Pons (tissue), 1 donor: ENCODE measurements around the gene COPS3.

ENCODE experiments used
- DNase-seq: peaks from one replicate; pipeline ENCODE4 v3.0.0-alpha.2; 2016; ENCODE audit warnings: low spot score

COPS3 gene

DNA sequence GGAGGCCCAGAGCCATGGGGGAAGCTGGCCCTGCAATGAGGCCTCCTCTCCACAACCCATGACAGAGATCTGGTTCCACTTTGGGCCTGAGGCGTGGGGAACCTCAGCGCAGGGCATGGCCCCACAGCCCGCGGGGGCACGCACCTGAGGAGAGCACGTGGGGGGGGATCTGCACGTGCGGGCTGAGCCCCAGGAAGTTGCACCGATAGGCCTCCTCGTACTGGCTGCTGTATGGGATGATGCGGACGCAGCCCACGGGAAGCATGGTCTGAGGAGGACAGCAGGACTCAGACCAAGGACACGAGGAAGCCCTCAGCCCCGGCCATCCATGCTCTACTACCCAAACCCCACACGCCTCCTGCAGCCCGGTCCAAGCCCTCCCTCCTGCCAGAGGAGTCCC, 64.8 kb downstream of the COPS3 start:
- no peak for DNase-seq

DNA sequence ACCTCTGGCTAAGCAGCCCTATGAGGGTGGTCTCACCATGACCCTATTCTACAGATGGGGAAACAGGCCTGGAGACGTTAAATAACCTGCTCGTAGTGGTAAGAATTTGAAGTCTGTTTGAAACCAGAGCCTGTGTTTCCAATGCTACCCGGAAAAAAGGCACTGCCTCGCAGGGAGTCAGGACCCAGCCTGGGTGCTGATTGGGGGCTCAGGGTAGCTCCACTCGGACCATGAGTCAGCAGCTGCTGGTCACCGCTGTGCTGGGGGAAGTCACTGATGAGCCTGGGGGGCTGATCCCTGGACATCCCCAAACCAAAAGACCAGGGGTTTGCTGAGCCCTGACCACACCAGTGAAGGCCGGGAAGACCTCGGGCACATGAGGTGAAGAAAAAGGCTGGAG, 65.5 kb downstream of the COPS3 start:
- DNase-seq: no peak

DNA sequence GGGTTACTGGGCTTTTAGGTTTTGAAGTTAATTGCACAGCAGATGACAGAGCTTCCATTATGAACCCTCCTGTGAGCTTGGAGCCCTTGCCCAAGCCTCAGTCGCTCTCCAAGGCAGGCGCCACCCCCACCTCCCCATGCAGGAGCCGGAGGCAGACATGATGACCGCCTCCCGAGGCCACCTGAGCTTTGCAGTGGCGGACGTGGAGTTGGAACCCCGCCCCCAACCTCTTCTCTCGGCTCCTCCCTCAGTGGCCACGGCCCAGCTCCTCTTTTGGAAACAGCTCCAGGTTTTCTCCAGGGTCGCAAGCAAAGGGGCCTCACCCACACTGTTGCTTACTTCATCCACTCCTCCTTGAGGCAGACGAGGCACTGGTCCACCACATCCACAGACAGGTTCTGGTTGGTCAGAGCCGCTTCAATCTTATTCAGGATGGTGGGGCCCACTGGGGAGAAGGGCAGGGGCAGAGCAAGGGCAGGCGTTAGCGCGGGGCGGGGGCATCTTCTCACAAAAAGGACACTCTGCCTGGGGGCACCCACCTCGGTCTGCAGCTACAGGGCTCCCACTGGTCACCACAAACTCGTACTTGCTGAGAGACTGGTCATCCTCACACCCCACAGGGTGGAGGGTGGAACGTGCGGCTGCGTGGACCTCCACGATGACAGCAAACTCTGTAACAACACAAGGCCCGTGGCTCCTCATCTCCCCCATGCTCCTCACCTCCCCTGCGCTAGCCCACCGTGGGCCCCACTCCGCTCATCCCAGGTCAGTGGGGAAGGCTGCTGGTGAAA, 66.2 kb downstream of the COPS3 start:
- DNase-seq: no peak

DNA sequence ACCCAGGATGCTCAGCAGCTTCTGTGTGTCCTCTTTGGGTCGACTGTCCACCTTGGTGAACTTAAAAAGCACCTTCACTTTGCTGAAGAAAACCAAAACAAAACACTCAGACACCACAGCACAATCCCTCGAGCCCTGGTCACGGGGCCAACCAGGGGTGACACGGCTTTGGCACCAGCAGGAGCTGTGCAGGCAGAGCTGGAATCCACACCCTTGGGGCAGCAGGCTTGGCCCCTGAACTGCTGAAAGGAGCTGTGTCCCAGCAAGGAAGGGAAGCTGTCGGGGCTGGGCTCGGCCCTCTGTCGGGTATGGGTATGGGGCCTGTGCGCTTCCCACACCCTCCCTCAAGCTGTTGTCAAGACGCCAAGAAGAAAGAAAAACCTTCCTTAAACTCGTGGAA, 67.3 kb downstream of the COPS3 start:
- no peak for DNase-seq

DNA sequence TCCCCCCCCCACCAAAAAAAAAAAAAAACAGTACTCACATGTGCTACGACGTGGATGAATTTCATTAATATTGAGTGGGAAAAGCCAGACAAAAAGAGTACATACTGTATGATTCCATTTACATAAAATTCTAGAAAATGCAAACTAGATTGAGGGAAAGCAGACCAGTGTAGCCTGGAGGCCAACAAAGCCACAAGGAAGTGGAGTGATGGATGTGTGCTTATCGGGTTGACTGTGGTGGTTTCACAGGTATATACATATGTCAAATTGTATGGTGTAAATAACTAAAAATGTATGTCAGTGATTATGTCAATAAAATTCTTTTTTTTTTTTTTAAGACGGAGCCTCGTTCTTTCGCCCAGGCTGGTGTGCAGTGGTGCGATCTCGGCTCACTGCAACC, 73.0 kb downstream of the COPS3 start:
- no peak for DNase-seq

DNA sequence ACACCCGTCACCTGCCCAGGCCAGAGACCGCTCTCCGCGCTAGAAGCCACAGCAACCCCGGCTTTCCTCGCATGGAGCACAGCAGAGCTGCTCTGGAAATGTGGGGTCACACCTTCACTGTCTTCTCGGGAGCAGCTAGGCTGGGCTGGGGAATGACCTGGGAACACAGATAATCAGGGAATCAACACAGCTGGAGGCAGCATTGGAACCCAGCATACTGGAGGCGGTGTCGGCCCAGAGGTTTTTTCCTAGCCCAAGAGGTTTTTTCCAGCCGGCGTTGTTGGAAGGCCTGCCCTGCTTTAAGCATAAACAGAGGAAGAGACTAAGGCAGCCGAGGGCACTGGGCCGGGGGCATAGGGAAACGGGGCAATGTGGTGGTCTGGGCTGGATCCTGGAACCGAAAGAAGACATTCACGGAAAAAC, 74.1 kb downstream of the COPS3 start:
- no peak for DNase-seq

DNA sequence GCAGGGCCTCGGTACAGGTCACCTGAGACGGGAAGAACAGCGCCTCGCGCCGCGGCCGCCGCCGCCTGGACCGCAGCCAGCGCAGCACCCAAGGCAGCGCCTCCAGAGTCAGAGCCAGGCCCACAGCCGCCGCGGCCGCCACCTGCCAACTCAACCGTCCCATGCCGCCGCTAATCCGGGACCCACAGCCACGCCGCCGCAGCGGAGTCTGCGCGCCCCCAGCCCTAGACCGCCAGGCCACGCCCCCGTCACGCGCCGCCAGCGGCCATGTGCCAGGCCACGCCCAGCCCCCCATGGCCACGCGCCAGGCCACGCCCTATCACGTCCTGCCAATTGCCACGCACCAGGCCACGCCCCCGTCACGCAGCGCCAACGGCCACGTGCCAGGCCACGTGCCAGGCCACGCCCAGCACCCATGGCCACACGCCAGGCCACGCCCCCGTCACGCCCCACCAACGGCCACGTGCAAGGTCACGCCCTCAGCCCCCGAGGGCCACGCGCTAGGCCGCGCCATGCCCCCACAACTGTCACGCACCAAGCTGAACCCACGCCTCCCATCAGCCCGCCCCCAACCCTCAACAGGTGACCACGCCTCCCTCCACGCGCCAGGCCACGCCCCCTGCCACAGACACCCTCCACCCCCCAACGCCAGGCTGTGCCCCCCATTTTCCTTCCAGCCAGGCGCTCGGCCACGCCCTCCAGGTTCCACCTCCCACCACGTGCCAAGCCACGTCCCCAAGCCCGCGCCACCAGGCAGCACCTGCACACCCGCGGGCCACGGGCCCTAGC, 74.7 kb downstream of the COPS3 start, which contains the start of gene PLD6:
PLD6 (minus strand) TSS at position 210 of the 789 bp plus-strand sequence; CDS start at position 163, 47 bp downstream.
- DNase-seq: no peak

DNA sequence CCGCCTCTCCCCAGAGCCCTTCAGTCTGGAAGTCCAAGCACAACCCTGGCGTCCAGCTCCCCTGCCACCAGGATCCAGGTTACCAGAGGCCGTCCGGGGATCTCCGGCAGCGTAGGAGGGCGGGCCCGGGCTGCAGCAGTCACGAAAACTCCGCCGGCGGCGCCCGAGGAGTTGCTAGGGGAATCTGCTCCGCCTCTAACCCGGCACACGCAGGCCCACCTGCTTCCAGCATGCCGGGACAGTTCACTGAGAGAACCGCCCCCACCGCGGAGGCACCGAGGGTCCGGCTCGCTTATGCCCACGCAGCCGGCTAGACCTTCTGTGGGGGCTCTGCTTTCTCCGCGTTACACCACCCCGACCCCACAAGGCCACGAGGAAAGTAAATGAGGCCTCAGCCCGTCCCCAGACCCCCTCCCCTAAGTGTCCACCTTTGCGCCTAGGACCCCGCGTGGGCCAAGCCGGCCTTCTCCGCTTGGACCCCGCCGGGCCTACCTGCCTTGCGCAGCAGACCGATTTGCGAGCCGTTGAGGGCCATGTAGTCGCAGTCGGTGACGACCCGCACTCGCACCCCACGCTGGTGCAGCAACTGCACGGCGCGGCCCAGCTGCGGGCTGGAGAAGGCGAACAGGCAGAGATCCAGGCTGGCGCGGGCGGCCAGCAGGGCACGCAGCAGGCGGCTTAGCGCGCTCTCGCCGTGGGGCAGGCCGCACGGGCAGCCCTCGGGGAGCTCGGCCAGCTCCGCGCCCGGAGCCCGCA, 75.5 kb downstream of the COPS3 start:
- DNase-seq: no peak

DNA sequence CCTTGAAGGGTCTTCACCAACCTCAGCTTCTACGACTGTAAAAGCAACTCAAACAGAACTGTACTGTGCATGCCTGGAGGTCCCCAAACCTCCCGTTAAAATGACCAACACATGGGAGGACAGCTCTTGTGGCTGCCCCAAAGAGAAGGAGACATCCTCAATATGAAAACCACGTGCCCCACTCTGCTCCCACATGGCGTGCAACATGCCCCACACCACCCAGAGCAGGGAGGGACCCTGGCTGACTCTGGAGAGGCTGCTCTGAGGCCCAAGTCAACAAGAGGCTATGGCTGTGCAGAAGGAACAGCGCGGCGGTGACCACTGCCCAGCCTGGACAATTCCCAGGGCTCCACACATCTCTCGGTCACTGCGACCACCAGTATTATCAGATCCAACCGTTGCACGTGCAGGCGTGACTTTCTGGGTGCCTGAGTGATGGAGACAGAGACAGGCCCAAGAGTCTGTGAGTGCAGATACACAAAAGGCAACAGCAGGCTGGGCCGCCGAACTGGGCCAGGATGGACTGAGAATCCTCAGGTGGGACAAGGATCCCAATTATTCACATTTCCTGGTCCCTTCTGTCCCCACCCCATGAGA, 76.3 kb downstream of the COPS3 start:
- no peak for DNase-seq

DNA sequence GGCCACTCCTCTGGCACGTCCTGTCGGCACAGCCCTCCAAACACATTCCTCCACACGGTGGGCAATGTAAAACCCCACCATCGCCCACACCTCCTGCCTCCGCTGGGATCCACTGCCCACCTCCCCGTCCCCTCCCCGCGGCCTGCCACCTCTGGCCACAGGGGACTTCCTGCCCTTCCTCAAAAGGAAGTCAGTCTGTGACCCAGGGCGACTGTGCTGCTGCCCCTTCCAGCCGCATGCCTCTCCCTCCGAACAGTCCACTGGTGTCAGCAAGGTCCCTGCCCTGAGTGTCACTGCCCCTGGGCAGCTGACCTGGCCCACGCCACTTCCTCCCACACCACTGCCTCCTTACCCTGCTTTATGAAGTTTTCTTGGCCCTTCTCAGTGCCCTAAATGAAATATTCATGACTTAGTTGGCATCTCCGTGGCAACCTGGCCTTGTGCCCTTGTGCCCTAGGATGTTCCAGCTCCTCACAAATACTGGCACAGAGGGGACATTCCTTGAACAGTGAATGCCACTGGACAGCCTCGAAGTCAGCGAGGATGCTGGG, 76.9 kb downstream of the COPS3 start:
- peak; percentile 83 for DNase-seq

DNA sequence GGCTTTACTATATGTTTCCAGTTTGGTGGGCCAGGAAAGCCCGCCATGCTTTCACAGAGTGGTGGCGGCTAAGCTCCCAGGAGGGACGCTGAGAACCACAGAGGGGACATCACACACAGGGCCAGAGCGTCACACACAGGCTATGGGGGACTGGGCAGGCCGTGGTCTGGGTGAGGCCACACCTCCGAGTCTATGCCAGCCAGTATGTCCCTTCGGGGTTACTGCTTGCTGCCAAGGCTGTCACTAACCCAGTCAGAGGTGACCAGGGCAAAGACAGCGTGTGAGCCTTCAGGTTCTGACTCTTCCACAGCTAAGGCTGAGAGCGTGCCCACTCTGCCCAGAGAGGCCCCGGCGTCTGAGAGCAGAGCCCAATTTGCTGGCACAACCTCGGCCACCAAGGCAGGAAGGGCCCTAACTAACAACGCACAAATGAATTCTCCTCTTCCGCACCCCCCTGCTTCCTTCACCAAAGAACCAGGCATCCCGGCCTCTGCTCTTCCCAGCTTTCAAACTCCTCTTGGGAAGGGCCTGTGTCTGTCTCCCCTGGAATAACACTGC, 77.8 kb downstream of the COPS3 start:
- no peak for DNase-seq

DNA sequence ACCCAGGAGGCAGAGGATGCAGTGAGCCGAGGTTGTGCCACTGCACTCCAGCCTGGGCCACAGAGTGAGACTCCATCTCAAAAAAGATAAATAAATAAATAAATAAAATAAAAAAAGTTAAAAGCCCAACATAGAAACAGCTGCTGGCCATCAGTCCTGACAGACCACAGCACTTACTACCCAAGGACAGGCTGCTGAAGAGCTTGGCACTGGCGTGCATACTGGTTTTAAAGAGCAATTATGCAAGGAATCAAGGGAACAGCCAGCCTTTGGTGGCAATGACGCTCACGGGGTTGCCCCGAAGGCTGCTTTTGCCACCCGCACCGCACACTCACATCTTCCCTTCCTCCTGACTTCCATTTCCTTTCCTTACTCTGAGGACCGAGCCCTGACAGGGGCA, 79.1 kb downstream of the COPS3 start:
- no peak for DNase-seq

DNA sequence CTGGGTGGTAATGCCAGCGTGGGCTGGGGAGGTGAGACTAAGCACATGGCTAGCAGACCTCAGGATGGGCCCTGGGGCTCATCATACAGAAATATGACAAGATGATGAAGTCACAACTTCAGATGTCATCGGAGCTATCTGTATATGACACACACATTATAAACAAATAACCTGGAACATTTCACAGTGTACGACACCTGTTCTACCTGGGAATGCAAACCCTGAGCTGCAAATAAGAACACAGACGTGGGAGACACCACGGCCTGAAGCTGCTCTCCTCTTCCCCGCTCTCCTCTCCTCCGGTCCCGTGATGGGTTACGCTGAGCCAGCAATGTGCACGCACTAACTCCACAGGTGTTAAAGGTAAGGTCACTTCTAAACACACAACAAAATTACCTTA, 79.8 kb downstream of the COPS3 start:
- DNase-seq: no peak

DNA sequence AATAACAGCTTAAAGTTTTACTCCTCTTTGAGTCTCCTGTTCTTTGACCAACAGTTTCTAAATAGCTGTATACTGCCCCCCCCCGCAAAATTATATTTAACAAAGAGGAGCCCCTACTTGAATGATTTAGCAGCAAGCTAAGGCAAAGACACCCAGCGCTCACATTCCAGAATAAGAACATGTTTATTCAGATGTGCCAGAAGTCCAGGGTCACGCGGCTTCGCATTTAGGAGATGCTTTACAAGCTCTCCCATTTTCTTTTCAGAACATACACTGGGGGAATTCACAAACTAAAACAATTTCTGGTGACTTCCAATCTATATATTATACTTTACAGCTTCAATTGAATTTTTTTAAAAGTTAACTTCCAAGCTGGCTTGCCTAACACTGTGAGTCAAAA, 80.2 kb downstream of the COPS3 start:
- DNase-seq: no peak

DNA sequence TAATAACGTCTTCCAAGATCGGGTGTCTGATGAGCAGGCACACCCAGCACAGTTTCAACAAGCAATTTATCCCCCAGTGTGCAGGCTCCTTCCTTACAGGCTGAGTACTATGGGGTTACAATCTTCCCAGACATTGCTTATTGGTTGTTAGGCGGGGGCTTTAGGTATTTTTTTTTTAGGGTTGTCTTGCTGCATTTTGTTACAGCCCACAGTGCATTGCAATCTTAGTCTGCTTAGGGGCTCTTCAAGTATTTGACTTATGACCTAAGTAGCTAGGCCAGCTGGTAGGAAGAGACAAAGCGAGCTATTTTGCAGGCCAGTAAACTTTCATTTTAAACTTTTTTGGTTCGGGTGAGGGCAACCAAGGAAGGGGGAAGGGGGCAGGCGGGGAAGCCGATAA, 80.7 kb downstream of the COPS3 start:
- DNase-seq: no peak

DNA sequence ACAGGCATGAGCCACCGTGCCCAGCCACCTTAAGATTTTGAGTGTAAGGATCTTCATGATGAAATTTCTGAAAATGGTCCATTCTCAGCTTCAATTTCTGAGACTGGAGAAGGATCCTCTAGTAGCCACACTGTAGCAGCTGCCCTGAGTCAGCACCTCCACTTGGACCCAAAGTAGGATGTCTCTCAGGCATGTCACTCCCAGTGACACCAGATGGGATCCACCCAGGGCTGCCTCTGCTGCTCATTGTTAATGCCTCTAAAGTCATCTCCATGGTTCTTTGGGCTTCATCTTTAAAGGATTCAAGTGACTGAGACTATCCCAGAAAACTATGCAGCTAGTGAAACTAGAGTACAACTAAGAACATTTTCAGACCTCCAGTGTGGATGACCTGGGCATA, 82.8 kb downstream of the COPS3 start:
- DNase-seq: no peak

DNA sequence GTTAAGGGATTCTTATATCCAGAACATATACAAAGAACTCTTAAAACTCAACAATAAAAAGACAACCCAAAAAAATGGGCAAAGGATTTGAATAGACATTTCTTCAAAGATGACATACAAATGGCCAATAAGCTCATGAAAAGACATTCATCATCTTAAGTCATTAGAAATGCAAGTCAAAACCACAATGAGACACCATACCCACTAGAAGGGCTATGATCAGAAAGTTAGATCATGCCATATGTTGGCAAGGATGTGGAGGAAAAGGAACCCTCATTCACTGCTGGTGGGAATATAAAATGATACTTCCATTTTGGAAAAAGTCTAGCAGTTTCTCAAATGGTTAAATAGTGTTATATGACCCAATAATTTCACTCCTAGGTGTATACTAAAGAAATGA, 84.3 kb downstream of the COPS3 start:
- DNase-seq: no peak
